Stimulated activated naive CD4-positive, alpha-beta T cell treated with Interleukin-2 at 50 U/mL for 16 hours (primary cell): ENCODE data around the gene GIPC1.

Source experiments
- DNase-seq: peaks from one replicate; lab custom pipeline; 2025; lab: John Stamatoyannopoulos, UW

The GIPC1 gene

DNA sequence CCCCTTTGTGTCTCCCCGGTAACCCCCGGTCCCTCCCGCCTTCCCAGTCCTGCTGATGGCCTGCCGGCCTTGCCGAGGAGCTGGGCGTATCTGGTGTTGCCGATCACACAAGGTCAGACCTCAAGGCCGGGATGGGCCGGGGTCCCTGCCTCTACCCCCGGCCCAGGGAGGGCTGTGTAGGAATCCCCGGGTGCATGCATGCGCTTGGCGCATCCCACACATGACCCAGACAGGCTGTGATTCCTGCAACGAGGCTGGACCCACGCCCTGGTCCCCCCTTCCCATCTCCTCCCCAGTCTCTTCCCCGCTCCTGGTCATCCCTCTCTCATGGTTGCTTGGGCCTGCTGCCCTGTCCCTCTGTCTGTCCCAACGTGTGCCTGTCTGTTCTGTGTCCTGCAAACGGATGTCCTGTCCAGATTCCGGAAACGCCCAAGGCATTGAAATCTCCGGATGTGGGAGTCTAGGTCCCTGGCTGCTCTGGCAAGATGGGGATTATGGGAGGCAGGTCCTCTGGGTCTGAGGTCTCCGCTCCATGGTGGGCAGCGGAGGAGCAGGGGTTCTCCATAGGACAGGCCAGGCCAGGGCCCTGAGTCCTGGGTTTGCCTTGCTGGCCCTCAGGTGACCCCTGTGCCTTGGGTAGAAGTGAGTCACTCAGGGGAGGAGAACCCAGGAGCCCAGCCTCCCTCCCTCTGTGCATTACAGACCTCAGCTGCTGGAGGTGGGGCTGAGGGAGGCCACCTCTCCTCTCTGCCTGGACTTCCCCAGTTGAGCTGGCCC lies 61.2 kb downstream of the GIPC1 start:
- DNase-seq = peak; percentile 25

DNA sequence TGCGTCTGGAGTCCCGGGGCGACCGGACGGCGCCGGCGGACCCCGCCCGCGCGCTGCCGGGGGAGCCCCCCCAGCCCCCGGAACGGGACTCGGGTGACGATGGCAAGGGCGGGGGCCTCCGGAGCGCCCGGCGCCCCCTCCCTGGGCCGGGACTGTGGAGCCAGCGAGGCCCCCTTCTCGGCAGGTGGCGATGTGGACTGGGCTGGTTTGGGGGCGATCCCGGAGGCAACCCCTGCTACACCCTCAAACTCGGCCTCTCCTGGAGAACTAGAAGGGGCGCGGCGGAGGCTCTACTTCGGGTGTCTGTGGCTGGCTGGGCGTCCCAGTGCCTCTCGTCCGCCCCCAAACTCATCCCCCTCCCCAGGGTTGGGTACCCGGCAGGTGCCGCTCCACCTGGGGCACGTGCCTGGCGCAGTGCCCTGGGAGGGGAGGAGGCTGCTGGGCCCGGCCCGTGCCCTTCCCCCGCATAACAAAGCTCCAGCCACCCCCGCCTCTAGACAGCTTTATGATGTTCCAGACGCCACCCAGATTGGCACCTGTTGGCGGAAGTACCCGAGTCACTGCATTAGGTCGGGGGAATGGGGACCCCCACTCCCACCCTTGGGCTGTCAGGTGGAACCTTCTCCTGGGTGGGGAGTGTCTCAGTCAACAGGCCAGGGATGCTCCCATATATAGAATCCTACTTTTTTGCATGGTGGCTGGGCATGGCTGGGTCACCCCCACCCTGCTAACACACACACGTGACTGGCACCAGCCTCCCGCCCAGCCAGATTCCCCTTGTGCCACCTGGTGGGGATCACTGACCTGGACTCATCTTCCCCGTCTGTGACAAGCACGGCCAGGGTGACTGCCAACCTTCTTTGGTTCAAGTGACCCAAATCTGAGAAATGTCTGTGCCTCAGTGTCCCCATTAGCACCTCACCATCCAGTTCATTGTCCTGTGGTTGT lies 62.1 kb downstream of the GIPC1 start:
- peak; percentile 30 for DNase-seq

DNA sequence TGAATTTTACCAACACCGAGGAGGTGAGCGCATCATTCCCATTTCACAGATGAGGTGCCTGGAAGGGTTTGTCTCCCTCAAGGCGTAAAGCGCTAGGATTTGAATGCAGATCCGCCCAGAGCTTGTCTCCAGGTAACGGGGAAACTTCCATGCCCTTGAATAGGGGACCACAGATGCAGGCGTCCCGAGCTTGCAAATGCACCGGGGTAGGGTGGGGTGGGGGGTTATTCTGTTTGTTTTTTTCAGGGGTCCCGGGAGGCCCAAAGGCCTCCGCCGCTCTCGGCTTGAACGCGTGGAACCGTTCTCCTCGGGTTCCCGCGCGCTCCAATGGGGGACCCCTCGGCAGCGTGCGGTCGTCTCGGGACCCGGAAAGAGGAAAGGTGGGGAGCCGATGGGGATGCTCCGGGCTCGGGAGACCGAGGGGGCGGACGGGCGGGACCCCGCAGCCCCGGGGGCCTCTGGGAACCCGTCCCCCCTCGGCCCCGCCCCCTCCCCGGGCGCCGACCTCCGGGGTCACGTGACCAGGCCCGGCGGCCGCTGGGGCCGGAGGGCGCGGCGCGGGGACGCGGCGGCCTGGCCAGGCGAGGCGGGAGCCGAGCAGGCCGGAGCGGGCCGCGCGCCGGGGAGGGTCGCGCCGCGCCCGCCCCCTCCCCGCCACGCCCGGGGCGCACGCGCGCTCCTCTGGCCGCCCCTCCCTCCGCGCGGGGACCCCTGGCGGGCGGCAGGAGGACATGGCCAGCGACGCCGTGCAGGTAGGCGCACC lies 63.0 kb downstream of the GIPC1 start, which contains the start of gene PKN1:
Gene PKN1 (plus strand): TSS at position 516 of the 763 bp plus-strand sequence. CDS start 216 bp downstream, at position 732.
- DNase-seq = peak; percentile 34

DNA sequence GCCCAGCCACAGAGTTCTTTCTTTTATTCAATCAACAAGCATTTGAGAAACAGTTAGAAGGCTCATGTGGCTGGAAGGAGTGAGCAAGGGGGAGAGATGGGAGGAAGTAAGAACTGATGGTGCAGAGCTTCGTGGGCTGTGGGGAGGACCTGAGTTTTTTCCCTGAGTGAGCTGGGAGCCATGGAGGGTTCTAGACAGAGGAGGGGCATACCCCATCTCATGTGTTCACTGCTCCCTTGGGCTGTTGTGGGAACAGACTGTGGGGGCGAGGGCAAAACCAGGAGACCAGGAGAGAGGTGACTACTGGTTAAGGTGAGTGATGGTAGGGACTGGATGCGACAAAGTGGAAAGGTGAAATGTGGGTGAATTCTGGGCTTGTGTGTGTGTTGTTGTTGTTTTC lies 65.2 kb downstream of the GIPC1 start:
- no peak for DNase-seq

DNA sequence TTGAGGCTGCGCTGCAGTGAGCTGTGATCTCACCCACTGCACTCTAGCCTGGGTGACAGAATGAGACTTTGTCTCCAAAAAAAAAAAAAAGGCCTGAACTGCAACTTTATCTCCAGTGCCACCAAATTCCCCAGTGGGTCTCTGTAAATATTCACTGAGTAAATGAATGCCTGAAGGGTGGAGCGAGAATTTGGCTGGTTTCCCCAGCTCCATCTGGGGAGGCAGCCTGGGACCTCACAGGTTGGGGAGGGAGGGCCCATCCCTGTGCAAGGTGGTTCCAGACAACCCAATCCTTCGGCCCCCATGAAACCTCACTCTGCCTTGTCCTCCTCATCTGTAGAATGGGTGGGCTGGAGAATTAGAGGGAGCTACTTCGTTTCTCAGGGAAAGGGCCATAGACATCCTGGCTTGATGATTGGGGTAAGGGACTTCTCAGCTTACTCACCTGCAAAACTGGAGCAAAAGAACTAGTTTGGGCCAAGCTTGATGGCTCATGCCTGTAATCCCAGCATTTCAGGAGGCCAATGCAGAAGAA lies 67.0 kb downstream of the GIPC1 start:
- no peak for DNase-seq
